Tibial nerve (tissue), 4 donors: ENCODE measurements around the gene SIGLEC14.

Source experiments
- CTCF ChIP-seq, 5 experiments: fragments of 200-600 bp in 3 of 5; fragments of 450-650 bp in 2 of 5; sonication (generic) in 3 of 5; IDR thresholded peaks; one replicate each; pipeline ENCODE4 v1.5.1; 2016 to 2019; ENCODE audit warnings: antibody characterized with exemption in 5 of 5, mild to moderate bottlenecking in 3 of 5, moderate library complexity in 2 of 5
- EP300 ChIP-seq, 2 donors: sonication (generic); formaldehyde crosslinking; IDR thresholded peaks; one replicate each; pipeline ENCODE4 v1.6.1; 2017; ENCODE audit warnings: antibody characterized with exemption in 2 of 2, mild to moderate bottlenecking in 1 of 2
- POLR2A ChIP-seq, 2 donors: fragments of 450-650 bp; IDR thresholded peaks; one replicate each; pipeline ENCODE4 v1.6.1; 2017; ENCODE audit warnings: antibody characterized with exemption in 2 of 2, mild to moderate bottlenecking in 2 of 2, moderate library complexity in 2 of 2

DNA sequence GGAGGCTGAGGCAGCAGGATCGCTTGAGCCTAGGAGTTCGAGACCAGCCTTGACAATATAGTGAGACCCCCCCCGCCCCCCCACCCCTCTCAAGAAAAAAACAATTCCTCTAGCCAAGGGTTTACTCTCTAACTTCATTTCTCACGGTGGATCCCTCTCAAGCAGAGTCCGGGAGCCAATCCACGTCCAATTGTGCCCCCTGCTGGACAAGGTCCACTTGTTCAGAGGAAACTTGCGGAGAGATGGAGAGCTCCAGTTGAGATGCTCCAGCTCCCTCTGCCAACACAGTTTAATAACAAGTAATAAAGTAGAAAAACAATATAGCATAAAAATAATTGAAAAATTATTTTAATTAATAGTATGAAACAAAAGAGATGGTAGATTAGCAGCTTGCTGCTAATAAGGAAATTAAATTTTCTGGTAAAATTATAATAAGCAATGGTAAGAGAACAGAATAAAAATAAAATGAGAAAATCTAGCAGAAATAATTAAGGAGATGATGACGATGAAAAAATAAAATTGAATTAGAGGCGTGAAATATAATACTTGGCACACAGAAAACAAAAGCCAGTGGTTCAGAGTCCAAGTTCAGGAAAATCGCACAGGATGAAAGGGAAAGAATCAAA lies 14.5 kb upstream of the SIGLEC14 start:
- TF ChIP-seq CTCF (IDR thresholded peaks at IDR 0.05) = peak in 4 of 5 experiments; percentile 22 to 53 (median 44)
- no peak for TF ChIP-seq POLR2A (IDR thresholded peaks at IDR 0.05)
- TF ChIP-seq EP300 (IDR thresholded peaks at IDR 0.05) = no peak
